HEK293 (cell line): ENCODE results near the gene SRSF9.

Experiments used
- CTCF ChIA-PET: fragments of 350-600 bp; formaldehyde crosslinking; extraction: SDS; loops from one replicate; lab custom pipeline; 2021; ENCODE audit warnings: antibody characterized with exemption; lab: Yijun Ruan, JAX
- POLR2A ChIA-PET: fragments of 300-600 bp; formaldehyde crosslinking; extraction: SDS; loops from one replicate; lab custom pipeline; 2020; ENCODE audit warnings: antibody characterized with exemption, inconsistent platforms; lab: Yijun Ruan, JAX
- H3K27ac ChIP-seq: fragments of 200-500 bp; sonication (Bioruptor generic); 2 replicates; pipeline ENCODE4 v1.5.1; 2014; ENCODE audit warnings: low read depth, low read length, control low read depth, inconsistent platforms; ENCODE audit errors: extremely low read depth
- H3K36me3 ChIP-seq, 2 experiments: fragments of 200-500 bp in 1 of 2; sonication (Bioruptor generic) in 1 of 2; 1 replicate in 1 of 2; 2 replicates in 1 of 2; pipeline ENCODE4 v1.5.1; 2014 to 2017; ENCODE audit warnings: inconsistent platforms in 2 of 2, low read length in 2 of 2; ENCODE audit not compliant: control insufficient read depth in 2 of 2, insufficient read depth in 1 of 2
- H3K4me1 ChIP-seq: fragments of 200-500 bp; sonication (Bioruptor generic); 2 replicates; pipeline ENCODE4 v1.5.1; 2014; ENCODE audit warnings: mild to moderate bottlenecking, low read length, inconsistent platforms; ENCODE audit not compliant: control insufficient read depth, insufficient read depth
- H3K4me3 ChIP-seq: 2 replicates; pipeline ENCODE4 v1.5.1; 2011; ENCODE audit warnings: low read depth, mild to moderate bottlenecking, control low read depth, low read length, moderate library complexity
- H3K9me3 ChIP-seq: fragments of 200-500 bp; sonication (Bioruptor generic); 2 replicates; pipeline ENCODE4 v1.5.1; 2014; ENCODE audit warnings: low read depth, low read length, inconsistent platforms; ENCODE audit not compliant: control insufficient read depth, insufficient read depth
- GLIS1 ChIP-seq: fragments of 450-650 bp; formaldehyde crosslinking; IDR thresholded peaks from 2 replicates; pipeline ENCODE4 v1.5.1; 2016; ENCODE audit warnings: missing biosample characterization, missing genetic modification characterization
- KLF10 ChIP-seq: fragments of 450-650 bp; IDR thresholded peaks from 2 replicates; pipeline ENCODE4 v1.5.1; 2018; ENCODE audit warnings: missing biosample characterization, mild to moderate bottlenecking, missing genetic modification characterization
- TCF7L2 ChIP-seq: IDR thresholded peaks from 2 replicates; pipeline ENCODE4 v1.6.1; 2011; ENCODE audit warnings: low read depth, mild to moderate bottlenecking, inconsistent platforms, low read length, moderate library complexity, borderline replicate concordance
- ZBTB17 ChIP-seq: fragments of 450-650 bp; formaldehyde crosslinking; IDR thresholded peaks from 2 replicates; pipeline ENCODE4 v1.5.1; 2016; ENCODE audit warnings: missing biosample characterization, missing genetic modification characterization
- ZNF133 ChIP-seq: fragments of 450-650 bp; formaldehyde crosslinking; IDR thresholded peaks from 2 replicates; pipeline ENCODE4 v1.5.1; 2016; ENCODE audit warnings: missing biosample characterization, missing genetic modification characterization
- ZNF148 ChIP-seq: fragments of 450-650 bp; formaldehyde crosslinking; IDR thresholded peaks from 2 replicates; pipeline ENCODE4 v1.5.0; 2017; ENCODE audit warnings: missing biosample characterization, missing genetic modification characterization, borderline replicate concordance
- ZNF174 ChIP-seq: fragments of 450-650 bp; formaldehyde crosslinking; IDR thresholded peaks from 2 replicates; pipeline ENCODE4 v1.5.0; 2017; ENCODE audit warnings: missing biosample characterization, mild to moderate bottlenecking, missing genetic modification characterization
- ZNF18 ChIP-seq: fragments of 450-650 bp; formaldehyde crosslinking; IDR thresholded peaks from 2 replicates; pipeline ENCODE4 v1.5.1; 2016; ENCODE audit warnings: missing biosample characterization, missing genetic modification characterization
- ZNF223 ChIP-seq: fragments of 450-650 bp; formaldehyde crosslinking; IDR thresholded peaks from 2 replicates; pipeline ENCODE4 v1.5.1; 2016; ENCODE audit warnings: missing biosample characterization, missing genetic modification characterization
- ZNF274 ChIP-seq, 2 experiments: fragments of 200-500 bp in 1 of 2; fragments of 450-650 bp in 1 of 2; sonication (Bioruptor generic) in 1 of 2; formaldehyde crosslinking in 1 of 2; IDR thresholded peaks; 2 replicates each; pipeline versions ENCODE4 v1.5.1 to v1.6.1; 2014 to 2016; ENCODE audit warnings: borderline replicate concordance in 1 of 2, inconsistent platforms in 1 of 2, low read length in 1 of 2, missing biosample characterization in 1 of 2, missing genetic modification characterization in 1 of 2
- ZNF398 ChIP-seq: fragments of 450-650 bp; formaldehyde crosslinking; IDR thresholded peaks from 2 replicates; pipeline ENCODE4 v1.5.1; 2017; ENCODE audit warnings: missing biosample characterization, missing genetic modification characterization
- ZNF423 ChIP-seq: fragments of 450-650 bp; formaldehyde crosslinking; IDR thresholded peaks from 2 replicates; pipeline ENCODE4 v1.5.1; 2016; ENCODE audit warnings: missing biosample characterization, missing genetic modification characterization
- ZNF514 ChIP-seq: fragments of 450-650 bp; formaldehyde crosslinking; IDR thresholded peaks from 2 replicates; pipeline ENCODE4 v1.5.1; 2016; ENCODE audit warnings: missing biosample characterization, missing genetic modification characterization
- ZNF558 ChIP-seq: fragments of 450-650 bp; formaldehyde crosslinking; IDR thresholded peaks from 2 replicates; pipeline ENCODE4 v1.5.1; 2016; ENCODE audit warnings: missing biosample characterization, missing genetic modification characterization
- ZNF623 ChIP-seq: fragments of 450-650 bp; formaldehyde crosslinking; IDR thresholded peaks from 2 replicates; pipeline ENCODE4 v1.5.1; 2016; ENCODE audit warnings: missing biosample characterization, missing genetic modification characterization
- ZNF629 ChIP-seq: fragments of 450-650 bp; formaldehyde crosslinking; IDR thresholded peaks from 2 replicates; pipeline ENCODE4 v1.5.1; 2017; ENCODE audit warnings: missing biosample characterization, missing genetic modification characterization
- ZNF654 ChIP-seq: fragments of 450-650 bp; formaldehyde crosslinking; IDR thresholded peaks from 2 replicates; pipeline ENCODE4 v1.5.1; 2016; ENCODE audit warnings: low read depth, missing biosample characterization, missing genetic modification characterization
- ZNF670 ChIP-seq: fragments of 450-650 bp; formaldehyde crosslinking; IDR thresholded peaks from 2 replicates; pipeline ENCODE4 v1.5.1; 2016; ENCODE audit warnings: missing biosample characterization, missing genetic modification characterization, low read depth
- ZNF791 ChIP-seq: fragments of 450-650 bp; formaldehyde crosslinking; IDR thresholded peaks from 2 replicates; pipeline ENCODE4 v1.5.1; 2016; ENCODE audit warnings: missing biosample characterization, missing genetic modification characterization
- ZSCAN16 ChIP-seq: fragments of 450-650 bp; formaldehyde crosslinking; IDR thresholded peaks from 2 replicates; pipeline ENCODE4 v1.5.1; 2016; ENCODE audit warnings: missing biosample characterization, missing genetic modification characterization
- ZSCAN23 ChIP-seq: fragments of 450-650 bp; formaldehyde crosslinking; IDR thresholded peaks from 2 replicates; pipeline ENCODE4 v1.5.1; 2016; ENCODE audit warnings: missing biosample characterization, missing genetic modification characterization
- TF ChIP-seq, protein P1 (sequence below): fragments of 450-650 bp; formaldehyde crosslinking; IDR thresholded peaks from 2 replicates; pipeline ENCODE4 v1.5.1; 2016; ENCODE audit warnings: missing biosample characterization, missing genetic modification characterization
- TF ChIP-seq, protein P2 (sequence below): fragments of 450-650 bp; formaldehyde crosslinking; IDR thresholded peaks from 2 replicates; pipeline ENCODE4 v1.5.1; 2017; ENCODE audit warnings: missing biosample characterization, missing genetic modification characterization

SRSF9 gene

GRCh38 chr12:120472521-120472920 lies 3.0 kb upstream of the SRSF9 start (continued):
- no peak for TF ChIP-seq GLIS1 (tag by site-specific recombination)

DNA sequence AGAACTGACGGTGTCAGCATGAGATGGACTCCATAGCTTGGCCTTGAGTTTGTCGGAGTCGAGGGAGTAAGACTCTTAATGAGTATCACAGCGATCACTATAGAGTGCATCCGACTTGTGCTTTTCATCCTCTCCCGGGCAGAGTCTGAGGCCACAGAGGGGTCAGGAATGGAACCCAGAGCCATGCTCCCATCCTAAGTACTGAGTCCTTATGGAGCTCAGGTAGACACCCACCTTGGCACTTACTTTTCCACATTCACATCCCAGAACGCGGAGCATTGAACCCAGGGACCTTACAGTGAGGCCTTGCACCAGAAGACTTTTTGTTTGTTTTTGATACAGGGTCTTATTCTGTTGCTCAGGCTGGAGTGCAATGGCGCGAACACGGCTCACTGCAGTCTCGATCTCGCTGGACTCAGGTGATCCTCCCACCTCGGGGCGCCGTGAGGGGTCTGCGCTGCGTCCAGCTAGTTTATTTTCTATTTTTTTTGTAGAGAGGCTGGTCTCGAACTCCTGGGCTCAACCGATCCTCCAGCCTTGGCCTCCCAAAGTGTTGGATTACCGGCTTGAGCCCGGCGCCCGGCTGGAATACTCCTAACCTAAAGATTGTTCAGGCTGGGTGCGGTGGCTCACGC lies 719 bp upstream of the SRSF9 start:
- Histone ChIP-seq H3K4me1 (peaks cover 16% of the 10 kb centered on the region; the same call in 1 of the 2 replicates), H3K36me3 (peaks cover 20 to 25% of the 10 kb centered on the region in 2 experiments), H3K4me3 (peak overlapping the region; percentile 96), H3K9me3 (no peaks in the 10 kb centered on the region), H3K27ac (peak overlapping the region; percentile 99; the same call in 1 of the 2 replicates)
- ChIA-PET POLR2A (interaction anchor here (0.6 to 4.7 kb wide), 9 partner anchors 9 to 267 kb away, joined by 3 to 38 read pairs (median 3); partner anchors contain the start of genes COQ5, DYNLL1, POP5 and RNU4-2), CTCF (interaction anchor here (0.6 to 1.9 kb wide), 8 partner anchors 17 to 1197 kb away, joined by 3 to 10 read pairs (median 4); partner anchors contain the start of gene POP5)
- TF ChIP-seq ZNF18 (tag by site-specific recombination) (0 out of 2 replicates have a peak, but pooled peaks have one; percentile 1), ZNF558 (tag by site-specific recombination) (no peak), ZBTB17 (tag by site-specific recombination) (peak; percentile 93), ZNF629 (tag by site-specific recombination) (0 out of 2 replicates have a peak, but pooled peaks have one; percentile 12), ZNF423 (tag by site-specific recombination) (no peak)
- TF ChIP-seq, protein P1, sequence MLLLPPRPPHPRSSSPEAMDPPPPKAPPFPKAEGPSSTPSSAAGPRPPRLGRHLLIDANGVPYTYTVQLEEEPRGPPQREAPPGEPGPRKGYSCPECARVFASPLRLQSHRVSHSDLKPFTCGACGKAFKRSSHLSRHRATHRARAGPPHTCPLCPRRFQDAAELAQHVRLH (tag by site-specific recombination): no peak
- TF ChIP-seq, protein P2, sequence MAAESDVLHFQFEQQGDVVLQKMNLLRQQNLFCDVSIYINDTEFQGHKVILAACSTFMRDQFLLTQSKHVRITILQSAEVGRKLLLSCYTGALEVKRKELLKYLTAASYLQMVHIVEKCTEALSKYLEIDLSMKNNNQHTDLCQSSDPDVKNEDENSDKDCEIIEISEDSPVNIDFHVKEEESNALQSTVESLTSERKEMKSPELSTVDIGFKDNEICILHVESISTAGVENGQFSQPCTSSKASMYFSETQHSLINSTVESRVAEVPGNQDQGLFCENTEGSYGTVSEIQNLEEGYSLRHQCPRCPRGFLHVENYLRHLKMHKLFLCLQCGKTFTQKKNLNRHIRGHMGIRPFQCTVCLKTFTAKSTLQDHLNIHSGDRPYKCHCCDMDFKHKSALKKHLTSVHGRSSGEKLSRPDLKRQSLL (tag by site-specific recombination): peak; percentile 32; the same call in 1 of the 2 replicates

DNA sequence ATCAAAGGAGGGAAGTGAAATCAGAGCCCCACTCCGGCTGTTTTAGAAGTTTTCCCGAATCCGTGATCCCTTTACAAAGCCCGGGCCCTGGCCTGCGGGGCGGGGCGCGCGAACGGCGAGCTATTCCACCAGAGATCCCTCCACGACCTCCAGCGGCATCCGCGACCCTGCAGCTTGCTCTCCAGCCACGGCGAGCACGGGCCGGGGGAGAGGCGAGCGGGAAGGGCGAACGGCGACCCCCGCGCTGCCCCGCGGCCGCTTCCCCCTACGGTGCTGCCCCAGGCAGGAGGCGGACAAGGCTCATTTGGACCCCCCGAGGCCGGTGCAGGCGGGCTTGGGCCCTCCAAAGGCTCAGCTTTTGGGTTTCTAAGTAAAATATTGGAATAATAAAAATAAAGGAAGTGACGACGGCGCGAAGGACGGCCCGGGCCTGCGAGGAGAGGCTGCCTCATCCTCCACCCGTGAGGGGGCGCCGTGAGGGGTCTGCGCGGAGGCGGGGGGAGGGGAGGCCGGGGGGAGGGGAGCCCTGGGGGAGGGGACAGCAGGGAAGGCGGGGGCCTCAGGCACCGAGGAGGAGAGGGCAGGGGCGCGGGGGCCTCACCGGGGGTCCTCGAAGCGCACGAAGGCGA lies 613 bp downstream of the SRSF9 start:
- ChIA-PET POLR2A (interaction anchor here (0.5 to 4.7 kb wide), 12 partner anchors 8 to 177 kb away, joined by 3 to 38 read pairs (median 4); partner anchors contain the start of genes COQ5, DYNLL1, POP5 and RNU4-2), CTCF (interaction anchor here (0.6 to 1.7 kb wide), 12 partner anchors 10 to 183 kb away, joined by 3 to 12 read pairs (median 4); partner anchors contain the start of gene COX6A1)
- peaks cover 33 to 39% of the 10 kb centered on the region in 2 experiments for H3K36me3 ChIP-seq
- no peaks in the 10 kb centered on the region for H3K9me3 ChIP-seq
- H3K27ac ChIP-seq: peak overlapping the region; percentile 99
- peak overlapping the region; percentile 96 for H3K4me3 ChIP-seq
- H3K4me1 ChIP-seq: peaks cover 10% of the 10 kb centered on the region; the same call in 1 of the 2 replicates
- TF ChIP-seq ZNF223 (tag by site-specific recombination) (no peak), ZSCAN16 (tag by site-specific recombination) (no peak), ZNF274 (IDR thresholded peaks at IDR 0.05; ENCODE audit: low read length) (no peak), ZNF274 (tag by site-specific recombination; IDR thresholded peaks at IDR 0.05; ENCODE audit: borderline replicate concordance) (no peak), ZNF133 (no peak), ZNF670 (tag by site-specific recombination) (no peak), KLF10 (tag by site-specific recombination) (no peak), ZNF791 (tag by site-specific recombination) (no peak), ZNF398 (tag by site-specific recombination) (peak; percentile 8; the same call in 1 of the 2 replicates), ZNF148 (tag by site-specific recombination) (no peak), TCF7L2 (no peak), ZNF174 (tag by site-specific recombination) (no peak), ZNF514 (no peak), ZNF623 (tag by site-specific recombination) (no peak), ZSCAN23 (no peak), GLIS1 (tag by site-specific recombination) (peak; percentile 54), ZNF654 (no peak)
